Raji (cell line): ENCODE data around the gene NFATC2IP.

Experiments used
- POLR2A ChIP-seq: IDR thresholded peaks from 2 replicates; pipeline ENCODE4 v1.6.1; 2011; ENCODE audit warnings: low read depth, low read length, control low read depth; ENCODE audit not compliant: insufficient read depth

The NFATC2IP gene

GRCh38 chr16:28950648-28951409 lies at the start of gene NFATC2IP:
Gene NFATC2IP (plus strand): TSS chr16:28950937. CDS start chr16:28951012, 75 bp downstream.
- peak; percentile 79 for TF ChIP-seq POLR2A

- no peak for TF ChIP-seq POLR2A
Observed at GRCh38 chr16:28901862-28902261, 48.9 kb upstream of the NFATC2IP start.

GRCh38 chr16:28902909-28903308 lies 47.8 kb upstream of the NFATC2IP start:
- TF ChIP-seq POLR2A, result no peak

- TF ChIP-seq POLR2A, result no peak
Observed at GRCh38 chr16:28903344-28904042, 47.2 kb upstream of the NFATC2IP start.

GRCh38 chr16:28904363-28904762 lies 46.4 kb upstream of the NFATC2IP start:
- no peak for TF ChIP-seq POLR2A

- TF ChIP-seq POLR2A, result no peak
Observed at GRCh38 chr16:28904828-28905227, 45.9 kb upstream of the NFATC2IP start.

GRCh38 chr16:28905229-28905754 lies 45.4 kb upstream of the NFATC2IP start:
- TF ChIP-seq POLR2A, result no peak

- no peak for TF ChIP-seq POLR2A
Observed at GRCh38 chr16:28905800-28906372, 44.9 kb upstream of the NFATC2IP start.

- no peak for TF ChIP-seq POLR2A
Observed at GRCh38 chr16:28910086-28911031, 40.4 kb upstream of the NFATC2IP start.

- TF ChIP-seq POLR2A, result no peak
Observed at GRCh38 chr16:28912558-28912957, 38.2 kb upstream of the NFATC2IP start.

- TF ChIP-seq POLR2A, result no peak
Observed at GRCh38 chr16:28913946-28914724, 36.6 kb upstream of the NFATC2IP start.

GRCh38 chr16:28915181-28915580 lies 35.6 kb upstream of the NFATC2IP start:
- TF ChIP-seq POLR2A, result no peak

- TF ChIP-seq POLR2A, result no peak
Observed at GRCh38 chr16:28917095-28917494, 33.6 kb upstream of the NFATC2IP start.

- no peak for TF ChIP-seq POLR2A
Observed at GRCh38 chr16:28918698-28919097, 32.0 kb upstream of the NFATC2IP start.
